Non-pigmented ciliary epithelial cell (primary cell): ENCODE data around the gene ANKRD61.
A peak's percentile ranks its signal among the peaks of the same experiment; 100 is the strongest.
"Not testable (repeated sequence)": the region's sequence is repeated elsewhere in the genome, so short reads cannot be mapped to it uniquely, and the experiment has no call there.

Source experiments
- DNase-seq: peaks from one replicate; pipeline ENCODE4 v3.0.0-alpha.2; 2010; ENCODE audit warnings: low read depth

The ANKRD61 gene

DNA sequence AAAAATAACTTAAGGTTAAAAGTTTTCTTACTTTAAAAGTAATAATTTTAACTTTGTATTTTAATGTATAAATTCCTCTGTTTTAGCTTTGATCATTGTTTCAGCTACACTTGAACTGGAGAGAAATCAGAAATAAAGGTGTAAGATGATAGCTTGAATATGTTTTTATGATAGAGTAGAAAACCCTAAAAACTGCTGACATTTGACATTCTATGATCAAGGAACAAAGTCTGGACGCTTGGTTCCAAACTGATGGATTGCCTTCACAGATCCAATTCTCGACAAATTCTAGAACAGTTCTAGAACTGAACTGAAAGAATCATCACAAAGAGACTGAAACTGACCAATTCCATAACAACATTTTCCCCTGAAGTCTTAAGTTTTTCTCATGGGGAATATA lies at the start of gene ANKRD61:
ANKRD61 (plus strand) TSS at position 389 of the 400 bp plus-strand sequence; CDS start at position 389, 0 bp downstream.
- DNase-seq: no peak

- DNase-seq: not testable (repeated sequence)
These were observed 44.1 kb upstream of the ANKRD61 start for GRCh38 chr7:5987061-5987460.

- peak; percentile 43 for DNase-seq
These were observed 33.9 kb upstream of the ANKRD61 start for GRCh38 chr7:5997210-5997808.

GRCh38 chr7:6007386-6007785 lies 23.8 kb upstream of the ANKRD61 start:
- no peak for DNase-seq

DNA sequence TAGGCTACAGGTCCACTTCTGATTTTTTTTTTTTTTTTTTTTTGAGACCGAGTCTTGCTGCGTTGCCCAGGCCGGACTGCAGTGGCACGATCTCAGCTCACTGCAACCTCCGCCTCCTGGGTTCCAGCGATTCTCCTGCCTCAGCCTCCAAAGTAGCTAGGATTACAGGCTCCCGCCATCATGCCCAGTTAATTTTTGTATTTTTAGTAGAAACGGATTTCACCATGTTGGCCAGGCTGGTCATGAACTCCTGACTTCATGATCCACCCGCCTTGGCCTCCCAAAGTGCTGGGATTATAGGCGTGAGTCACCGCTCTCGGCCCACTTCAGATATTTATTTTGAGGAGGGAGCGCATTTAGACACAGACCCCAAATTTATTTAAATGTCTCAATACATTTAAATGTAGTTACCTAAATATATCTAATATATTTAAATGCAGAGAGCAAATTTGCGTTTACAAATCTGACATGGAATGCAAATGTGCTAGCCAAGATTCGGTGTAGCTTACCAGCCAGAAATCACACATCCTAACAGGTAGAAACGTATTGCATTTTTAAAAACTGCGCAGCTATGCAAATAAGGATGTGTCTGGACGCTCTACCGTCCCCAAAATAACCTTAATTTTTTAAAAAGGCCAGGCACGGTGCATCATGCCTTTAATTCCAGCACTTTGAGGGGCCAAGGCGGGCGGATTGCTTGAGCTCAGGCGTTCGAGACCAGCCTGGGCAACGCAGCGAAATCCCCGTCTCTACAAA lies 23.2 kb upstream of the ANKRD61 start:
- not testable (repeated sequence) for DNase-seq

GRCh38 chr7:6008668-6009611 lies 22.2 kb upstream of the ANKRD61 start, which contains the start of the genes AIMP2 and PMS2:
TSS of gene AIMP2 (plus strand) at chr7:6009272. CDS start at chr7:6009364, 92 bp downstream.
TSS of gene PMS2 (minus strand) at chr7:6009049. CDS start at chr7:6009019, 30 bp downstream.
- DNase-seq: peak; percentile 92

- not testable (repeated sequence) for DNase-seq
These were observed 20.8 kb upstream of the ANKRD61 start for GRCh38 chr7:6010370-6010769.

GRCh38 chr7:6011541-6011940 lies 19.6 kb upstream of the ANKRD61 start:
- no peak for DNase-seq

GRCh38 chr7:6012355-6013104 lies 18.6 kb upstream of the ANKRD61 start:
- DNase-seq: no peak

DNA sequence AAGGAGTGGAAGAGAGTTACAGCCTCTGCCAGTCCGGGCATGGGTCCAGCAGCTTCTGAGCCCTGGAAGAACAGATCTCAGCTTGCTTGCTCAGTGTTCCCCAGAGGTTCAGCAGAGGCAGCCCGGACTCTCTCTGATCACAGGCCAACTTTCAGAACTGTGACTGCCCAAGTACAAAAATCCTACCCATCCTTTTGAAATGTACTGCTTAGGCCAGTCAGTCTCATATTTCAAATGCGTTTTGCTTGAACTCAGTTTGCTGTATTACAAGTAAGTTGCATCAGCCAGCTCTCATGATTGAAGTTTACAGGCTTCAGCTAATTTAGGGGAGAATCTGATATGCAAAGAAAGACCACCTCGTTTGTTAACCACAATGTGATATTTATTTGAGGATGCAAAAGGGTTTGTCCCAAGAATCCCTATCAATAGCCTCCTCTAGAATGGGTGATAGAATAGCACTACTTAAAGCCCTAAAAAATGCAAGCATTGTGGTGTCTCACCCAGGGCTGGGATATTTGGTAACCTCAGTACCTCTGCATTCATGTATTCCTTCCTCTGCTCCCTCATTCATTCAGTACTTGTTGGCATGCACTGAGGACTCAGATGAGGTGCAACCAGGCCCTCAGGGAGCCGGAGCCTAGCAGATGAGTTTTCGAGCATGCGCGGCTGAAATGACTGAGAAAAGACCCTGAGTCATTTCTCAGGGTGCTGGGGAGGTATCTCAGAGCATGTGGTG lies 15.1 kb upstream of the ANKRD61 start:
- peak; percentile 5 for DNase-seq

DNA sequence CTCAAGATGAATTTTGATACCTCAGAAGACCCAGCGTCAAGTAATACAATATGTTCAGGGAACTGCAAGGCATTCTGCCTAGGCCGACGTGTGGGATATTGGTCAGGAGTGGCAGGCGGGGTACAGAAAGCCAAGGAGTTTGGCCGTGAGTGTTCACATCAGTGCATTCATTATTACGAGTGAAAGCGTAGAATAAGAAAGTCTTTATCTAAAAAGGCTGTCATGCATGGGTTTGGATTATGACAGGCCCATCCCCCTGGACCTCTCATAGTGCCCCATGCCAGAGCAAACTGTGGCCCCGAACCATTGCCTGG lies 14.6 kb upstream of the ANKRD61 start:
- DNase-seq: no peak

- DNase-seq: no peak
These were observed 10.5 kb upstream of the ANKRD61 start for GRCh38 chr7:6020371-6021286.

- DNase-seq: no peak
These were observed 8.5 kb upstream of the ANKRD61 start for GRCh38 chr7:6022707-6023106.

- no peak for DNase-seq
These were observed 7.2 kb upstream of the ANKRD61 start for GRCh38 chr7:6023974-6024435.

GRCh38 chr7:6026011-6026819 lies 5.0 kb upstream of the ANKRD61 start:
- no peak for DNase-seq

- DNase-seq: no peak
These were observed 4.3 kb upstream of the ANKRD61 start for GRCh38 chr7:6026820-6027311.

- DNase-seq: no peak
These were observed 3.3 kb upstream of the ANKRD61 start for GRCh38 chr7:6027806-6028365.

DNA sequence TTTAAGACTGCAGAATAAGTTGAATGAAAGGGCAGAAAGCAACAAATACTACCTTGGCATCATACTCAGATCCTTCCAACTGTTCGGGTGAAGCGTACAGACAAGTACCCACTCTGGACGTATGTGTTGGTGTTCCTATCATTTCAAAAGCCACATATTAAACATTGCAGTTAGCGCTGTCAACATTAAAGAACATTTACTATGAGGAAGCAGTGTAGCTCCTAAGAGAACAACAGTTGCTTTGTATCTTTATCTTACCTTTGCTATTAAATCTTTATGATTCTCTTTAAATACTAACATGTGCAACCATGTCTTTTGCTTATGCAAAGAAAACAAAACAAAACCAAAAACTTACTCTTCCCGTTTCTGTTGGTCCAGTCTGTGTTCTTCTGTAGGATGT lies 2.6 kb upstream of the ANKRD61 start:
- no peak for DNase-seq
